IPS-20b (cell line): Measurements from ENCODE around the gene SDCCAG8.
"Not testable (repeated sequence)": the region's sequence is repeated elsewhere in the genome, so short reads cannot be mapped to it uniquely, and the experiment has no call there.

Experiments
- H3K27ac ChIP-seq: one replicate; pipeline ENCODE4 v1.5.1; 2013; ENCODE audit warnings: low read length
- H3K27me3 ChIP-seq: 2 replicates; pipeline ENCODE4 v1.6.1; 2013; ENCODE audit warnings: mild to moderate bottlenecking, low read length, inconsistent platforms; ENCODE audit not compliant: insufficient read depth
- H3K36me3 ChIP-seq: 2 replicates; pipeline ENCODE4 v1.6.1; 2013; ENCODE audit warnings: low read depth, mild to moderate bottlenecking, inconsistent platforms, low read length, moderate library complexity; ENCODE audit not compliant: insufficient read depth
- H3K4me1 ChIP-seq: 2 replicates; pipeline ENCODE4 v1.6.1; 2013; ENCODE audit warnings: mild to moderate bottlenecking, control low read depth, inconsistent platforms, low read length, moderate library complexity; ENCODE audit not compliant: insufficient read depth
- H3K4me3 ChIP-seq: 2 replicates; pipeline ENCODE4 v1.5.1; 2013; ENCODE audit warnings: mild to moderate bottlenecking, low read length, inconsistent platforms
- H3K9ac ChIP-seq: 2 replicates; pipeline ENCODE4 v1.6.1; 2013; ENCODE audit warnings: low read depth, mild to moderate bottlenecking, inconsistent platforms, low read length, moderate library complexity
- H3K9me3 ChIP-seq: 2 replicates; pipeline ENCODE4 v1.6.1; 2013; ENCODE audit warnings: mild to moderate bottlenecking, low read depth, low read length, inconsistent platforms; ENCODE audit not compliant: insufficient read depth

SDCCAG8 gene

DNA sequence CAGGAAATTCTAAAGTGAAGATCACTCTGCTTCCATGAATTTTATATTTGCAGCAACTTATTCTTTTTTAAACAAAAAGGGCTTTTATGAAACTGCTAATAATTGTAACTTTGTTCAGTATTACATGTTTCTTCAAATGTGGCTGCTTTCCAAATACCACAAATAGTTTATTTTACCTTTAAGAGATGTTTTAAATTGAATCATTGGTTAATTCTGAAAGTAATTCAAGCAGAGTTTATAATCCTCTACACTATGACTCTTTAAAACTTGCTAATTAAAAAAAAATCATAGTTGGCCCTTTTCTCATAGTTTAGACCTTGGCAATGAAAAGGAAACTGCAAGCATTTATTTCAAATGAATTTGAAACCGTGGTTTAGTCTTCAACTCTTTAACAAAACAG is 59.6 kb downstream of the SDCCAG8 start:
- H3K27ac ChIP-seq = no peak overlapping the region
- peaks cover 13% of the 10 kb centered on the region; the same call in 1 of the 2 replicates for H3K4me1 ChIP-seq
- H3K4me3 ChIP-seq = no peak overlapping the region
- no peaks in the 10 kb centered on the region for H3K27me3 ChIP-seq
- no peaks in the 10 kb centered on the region for H3K9me3 ChIP-seq
- H3K9ac ChIP-seq = no peak overlapping the region
- H3K36me3 ChIP-seq = no peaks in the 10 kb centered on the region

- Histone ChIP-seq H3K4me3 (peak overlapping the region; percentile 4), H3K4me1 (peaks cover 13% of the 10 kb centered on the region; the same call in 1 of the 2 replicates), H3K9ac (peak overlapping the region; percentile 3; the same call in 1 of the 2 replicates), H3K27ac (no peak overlapping the region), H3K36me3 (no peaks in the 10 kb centered on the region), H3K27me3 (no peaks in the 10 kb centered on the region), H3K9me3 (no peaks in the 10 kb centered on the region)
Observed at GRCh38 chr1:243315893-243316292, 60.1 kb downstream of the SDCCAG8 start.

DNA sequence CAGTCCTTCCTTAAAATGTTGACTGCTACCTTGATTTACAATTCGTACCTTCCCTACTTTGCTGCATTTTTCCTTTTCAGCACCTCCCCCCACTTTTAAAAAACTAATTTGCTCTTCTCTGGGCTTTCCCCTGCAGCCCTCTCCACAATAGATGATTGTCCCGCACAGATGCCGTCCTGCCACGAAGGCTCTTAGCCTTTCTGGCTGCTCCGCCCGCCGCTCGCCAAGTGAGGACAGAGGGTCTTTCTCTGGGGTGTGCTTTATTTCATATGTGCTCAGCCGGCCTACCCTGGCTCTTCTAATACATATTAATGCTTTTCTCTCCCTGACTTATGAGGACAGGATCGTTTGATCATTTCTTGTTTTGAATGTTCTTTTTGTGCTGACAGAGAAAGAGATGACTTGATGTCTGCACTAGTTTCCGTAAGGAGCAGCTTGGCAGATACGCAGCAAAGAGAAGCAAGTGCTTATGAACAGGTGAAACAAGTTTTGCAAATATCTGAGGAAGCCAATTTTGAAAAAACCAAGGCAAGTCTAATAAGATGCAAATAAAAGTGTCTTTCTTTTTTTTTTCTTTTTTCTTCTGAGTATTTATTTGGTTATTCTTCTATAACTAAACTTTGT is 60.6 kb downstream of the SDCCAG8 start:
- no peak overlapping the region for H3K27ac ChIP-seq
- peak overlapping the region; percentile 3; the same call in 1 of the 2 replicates for H3K9ac ChIP-seq
- no peaks in the 10 kb centered on the region for H3K9me3 ChIP-seq
- H3K36me3 ChIP-seq = no peaks in the 10 kb centered on the region
- H3K4me3 ChIP-seq = peak overlapping the region; percentile 4; the same call in 1 of the 2 replicates
- peaks cover 13% of the 10 kb centered on the region; the same call in 1 of the 2 replicates for H3K4me1 ChIP-seq
- no peaks in the 10 kb centered on the region for H3K27me3 ChIP-seq

DNA sequence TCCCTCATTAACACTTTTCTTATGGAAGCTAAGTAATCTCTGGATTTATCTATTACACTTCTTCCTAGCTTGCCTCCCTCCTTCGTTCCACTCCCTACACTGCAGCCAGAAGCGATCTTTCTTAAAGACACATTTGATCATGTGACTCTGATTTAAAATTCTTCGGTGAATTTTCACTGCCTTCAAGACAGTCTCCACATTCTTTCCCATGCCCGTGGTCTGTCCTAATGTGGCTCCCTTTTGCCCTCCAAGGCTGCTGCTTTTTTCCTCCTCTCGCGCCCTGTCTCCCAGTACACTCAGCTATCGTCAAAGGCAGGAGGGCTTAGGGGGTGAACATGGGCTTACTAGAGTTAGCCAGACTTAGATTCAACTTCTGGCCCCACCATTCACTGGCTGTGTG is 64.4 kb downstream of the SDCCAG8 start:
- H3K27me3 ChIP-seq = no peaks in the 10 kb centered on the region
- H3K4me3 ChIP-seq = no peak overlapping the region
- H3K36me3 ChIP-seq = no peaks in the 10 kb centered on the region
- no peaks in the 10 kb centered on the region for H3K9me3 ChIP-seq
- no peak overlapping the region for H3K9ac ChIP-seq
- peaks cover 13% of the 10 kb centered on the region; the same call in 1 of the 2 replicates for H3K4me1 ChIP-seq
- no peak overlapping the region for H3K27ac ChIP-seq

- Histone ChIP-seq H3K27me3 (no peaks in the 10 kb centered on the region), H3K9me3 (no peaks in the 10 kb centered on the region), H3K4me3 (no peak overlapping the region), H3K9ac (no peak overlapping the region), H3K27ac (no peak overlapping the region), H3K4me1 (no peaks in the 10 kb centered on the region), H3K36me3 (no peaks in the 10 kb centered on the region)
Observed at GRCh38 chr1:243322326-243322725, 66.5 kb downstream of the SDCCAG8 start.

DNA sequence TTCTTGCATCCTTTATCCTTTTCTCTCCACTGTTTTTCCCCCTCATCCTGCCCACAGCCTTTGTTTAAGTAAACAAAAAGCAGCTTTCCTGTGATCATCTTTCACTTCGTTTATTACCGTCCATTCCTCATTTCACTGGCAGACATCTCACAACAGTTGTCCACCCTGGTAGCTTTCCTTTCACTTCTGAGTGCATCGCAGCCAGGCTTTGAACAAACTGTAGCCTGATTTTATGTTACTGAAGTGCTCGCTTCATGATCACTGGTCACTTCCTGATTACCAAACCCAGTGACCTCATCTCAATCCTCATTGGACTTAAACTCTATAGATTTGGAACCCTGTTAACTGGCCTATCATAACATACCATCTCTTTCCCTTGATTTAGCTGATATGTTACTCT is 67.7 kb downstream of the SDCCAG8 start:
- Histone ChIP-seq H3K4me3 (no peak overlapping the region), H3K9me3 (no peaks in the 10 kb centered on the region), H3K9ac (no peak overlapping the region), H3K4me1 (no peaks in the 10 kb centered on the region), H3K27ac (no peak overlapping the region), H3K27me3 (no peaks in the 10 kb centered on the region), H3K36me3 (no peaks in the 10 kb centered on the region)

- no peaks in the 10 kb centered on the region for H3K9me3 ChIP-seq
- H3K4me3 ChIP-seq = no peak overlapping the region
- no peaks in the 10 kb centered on the region for H3K27me3 ChIP-seq
- H3K27ac ChIP-seq = no peak overlapping the region
- H3K9ac ChIP-seq = no peak overlapping the region
- no peaks in the 10 kb centered on the region for H3K36me3 ChIP-seq
- H3K4me1 ChIP-seq = no peaks in the 10 kb centered on the region
Observed at GRCh38 chr1:243325305-243325890, 69.6 kb downstream of the SDCCAG8 start.

DNA sequence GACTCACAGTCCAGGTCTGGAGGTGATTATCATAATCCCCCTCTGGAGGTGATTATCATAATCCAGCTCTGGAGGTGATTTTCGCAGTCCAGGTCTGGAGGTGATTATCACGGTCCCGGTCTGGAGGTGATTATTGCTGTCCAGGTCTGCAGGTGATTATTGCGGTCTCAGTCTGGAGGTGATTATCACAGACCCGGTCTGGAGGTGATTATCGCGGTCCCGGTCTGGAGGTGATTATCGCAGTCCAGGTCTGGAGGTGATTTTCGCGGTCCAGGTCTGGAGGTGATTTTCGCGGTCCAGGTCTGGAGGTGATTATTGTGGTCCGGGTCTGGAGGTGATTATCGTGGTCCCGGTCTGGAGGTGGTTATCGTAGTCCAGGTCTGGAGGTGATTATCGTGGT is 76.6 kb downstream of the SDCCAG8 start:
- no peaks in the 10 kb centered on the region for H3K36me3 ChIP-seq
- H3K27me3 ChIP-seq = no peaks in the 10 kb centered on the region
- H3K4me1 ChIP-seq = no peaks in the 10 kb centered on the region
- H3K9me3 ChIP-seq = no peaks in the 10 kb centered on the region
- no peak overlapping the region for H3K27ac ChIP-seq
- no peak overlapping the region for H3K9ac ChIP-seq
- no peak overlapping the region for H3K4me3 ChIP-seq

GRCh38 chr1:243335292-243335691 is 79.5 kb downstream of the SDCCAG8 start:
- Histone ChIP-seq H3K9ac (no peak overlapping the region), H3K27ac (no peak overlapping the region), H3K36me3 (no peaks in the 10 kb centered on the region), H3K4me1 (no peaks in the 10 kb centered on the region), H3K9me3 (no peaks in the 10 kb centered on the region), H3K4me3 (no peak overlapping the region), H3K27me3 (no peaks in the 10 kb centered on the region)

DNA sequence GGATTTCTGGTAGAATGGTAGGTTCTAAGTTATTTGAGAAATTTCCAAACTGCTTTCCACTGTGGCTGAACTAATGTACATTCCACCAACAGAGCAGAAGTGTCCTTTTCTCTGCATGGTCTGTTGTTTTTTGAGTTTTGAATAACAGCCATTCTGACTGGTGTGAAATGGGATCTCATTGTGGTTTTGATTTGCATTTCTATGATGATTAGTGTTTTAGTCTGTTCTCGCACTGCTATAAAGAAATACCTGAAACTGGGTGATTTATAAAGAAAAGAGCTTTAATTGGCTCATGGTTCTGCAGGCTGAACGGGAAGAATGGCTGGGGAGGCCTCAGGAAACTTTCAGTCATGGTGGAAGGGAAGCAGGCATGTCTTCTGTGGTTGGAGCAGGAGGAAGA is 80.3 kb downstream of the SDCCAG8 start:
- no peaks in the 10 kb centered on the region for H3K27me3 ChIP-seq
- H3K9ac ChIP-seq = no peak overlapping the region
- no peak overlapping the region for H3K4me3 ChIP-seq
- H3K27ac ChIP-seq = no peak overlapping the region
- H3K9me3 ChIP-seq = no peaks in the 10 kb centered on the region
- H3K36me3 ChIP-seq = no peaks in the 10 kb centered on the region
- no peaks in the 10 kb centered on the region for H3K4me1 ChIP-seq

DNA sequence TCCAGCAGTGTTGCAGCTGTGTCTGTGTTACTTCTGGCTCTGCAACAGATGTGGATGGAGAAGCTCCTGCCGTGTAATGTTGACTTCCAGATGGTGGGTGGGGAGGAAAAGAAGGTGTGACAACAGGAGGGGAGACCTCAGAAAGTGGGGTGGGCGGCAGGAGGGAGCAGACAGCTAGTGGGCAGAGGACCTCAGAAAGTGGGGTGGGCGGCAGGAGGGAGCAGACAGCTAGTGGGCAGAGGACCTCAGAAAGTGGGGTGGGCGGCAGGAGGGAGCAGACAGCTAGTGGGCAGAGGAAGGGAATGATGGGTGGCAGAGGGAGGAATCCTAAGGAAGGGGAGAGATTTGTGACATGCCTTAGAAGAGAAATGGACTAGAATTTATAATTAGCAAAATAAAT is 83.0 kb downstream of the SDCCAG8 start:
- H3K27me3 ChIP-seq, H3K9ac ChIP-seq, H3K4me3 ChIP-seq, H3K36me3 ChIP-seq, H3K4me1 ChIP-seq, H3K9me3 ChIP-seq, H3K27ac ChIP-seq: not testable (repeated sequence)

- Histone ChIP-seq H3K27ac (no peak overlapping the region), H3K4me1 (no peaks in the 10 kb centered on the region), H3K4me3 (no peak overlapping the region), H3K27me3 (no peaks in the 10 kb centered on the region), H3K36me3 (no peaks in the 10 kb centered on the region), H3K9ac (no peak overlapping the region), H3K9me3 (no peaks in the 10 kb centered on the region)
Observed at GRCh38 chr1:243341074-243341473, 85.2 kb downstream of the SDCCAG8 start.
